Iris pigment epithelial cell (primary cell): Measurements from ENCODE around the gene MED22.

Experiments
- DNase-seq: peaks from one replicate; pipeline ENCODE4 v3.0.0-alpha.2; 2011; ENCODE audit warnings: low read depth

Gene MED22

GRCh38 chr9:133355881-133356357 is 8.0 kb upstream of the MED22 start:
- no peak for DNase-seq

GRCh38 chr9:133354766-133355165 is 6.8 kb upstream of the MED22 start:
- DNase-seq, result no peak

GRCh38 chr9:133353548-133353947 is 5.6 kb upstream of the MED22 start:
- DNase-seq, result no peak

- no peak for DNase-seq
These were observed 4.9 kb upstream of the MED22 start for GRCh38 chr9:133352635-133353340.

- DNase-seq, result peak; percentile 71
These were observed 4.1 kb upstream of the MED22 start for GRCh38 chr9:133351908-133352634.

- DNase-seq, result no peak
These were observed 3.6 kb upstream of the MED22 start for GRCh38 chr9:133351526-133351907.

- no peak for DNase-seq
These were observed 2.2 kb upstream of the MED22 start for GRCh38 chr9:133349965-133350616.

- DNase-seq, result no peak
These were observed 1.0 kb upstream of the MED22 start for GRCh38 chr9:133348718-133349573.

GRCh38 chr9:133347515-133347984 is 381 bp downstream of the MED22 start:
- no peak for DNase-seq

- DNase-seq, result no peak
These were observed 1.7 kb downstream of the MED22 start for GRCh38 chr9:133346021-133346785.

GRCh38 chr9:133345596-133345995 is 2.3 kb downstream of the MED22 start:
- no peak for DNase-seq

GRCh38 chr9:133344979-133345378 is 3.0 kb downstream of the MED22 start:
- DNase-seq, result no peak

GRCh38 chr9:133344071-133344470 is 3.9 kb downstream of the MED22 start:
- no peak for DNase-seq

- DNase-seq, result no peak
These were observed 5.4 kb downstream of the MED22 start for GRCh38 chr9:133342570-133342969.

- DNase-seq, result no peak
These were observed 5.9 kb downstream of the MED22 start for GRCh38 chr9:133342069-133342406.

GRCh38 chr9:133341369-133342068 is 6.4 kb downstream of the MED22 start:
- DNase-seq, result no peak

- DNase-seq, result no peak
These were observed 7.0 kb downstream of the MED22 start for GRCh38 chr9:133340916-133341315.

GRCh38 chr9:133340256-133340655 is 7.7 kb downstream of the MED22 start:
- DNase-seq, result no peak

- no peak for DNase-seq
These were observed 8.3 kb downstream of the MED22 start for GRCh38 chr9:133339641-133340040.

GRCh38 chr9:133335924-133336811 is 11.8 kb downstream of the MED22 start, which contains the start of gene SURF6:
SURF6 (minus strand) TSS chr9:133336188; CDS start chr9:133336132, 56 bp downstream.
- DNase-seq, result peak; percentile 92
